Mucosa of rectum (tissue), 2 donors: ENCODE data around the gene GLDC.
"Not testable (repeated sequence)": the region's sequence is repeated elsewhere in the genome, so short reads cannot be mapped to it uniquely, and the experiment has no call there.

Experiments used
- H3K27ac ChIP-seq, 2 donors: one replicate each; pipeline ENCODE4 v1.7.0; 2013; ENCODE audit warnings: inconsistent platforms in 2 of 2, low read depth in 2 of 2, low read length in 2 of 2
- H3K27me3 ChIP-seq, 2 donors: one replicate each; pipeline ENCODE4 v1.7.0; 2013; ENCODE audit warnings: low read length in 2 of 2; ENCODE audit not compliant: control insufficient read depth in 2 of 2, insufficient read depth in 2 of 2
- H3K36me3 ChIP-seq, 2 donors: one replicate each; pipeline ENCODE4 v1.7.0; 2013; ENCODE audit warnings: low read length in 2 of 2; ENCODE audit not compliant: control insufficient read depth in 2 of 2, insufficient read depth in 2 of 2
- H3K4me1 ChIP-seq, 2 donors: one replicate each; pipeline ENCODE4 v1.7.0; 2013; ENCODE audit warnings: low read length in 2 of 2, mild to moderate bottlenecking in 1 of 2; ENCODE audit not compliant: control insufficient read depth in 2 of 2, insufficient read depth in 2 of 2
- H3K4me3 ChIP-seq, 2 donors: one replicate each; pipeline ENCODE4 v1.7.0; 2013; ENCODE audit warnings: low read length in 2 of 2
- H3K9ac ChIP-seq, 2 donors: one replicate each; pipeline ENCODE4 v1.7.0; 2013; ENCODE audit warnings: low read length in 2 of 2, low read depth in 1 of 2, mild to moderate bottlenecking in 1 of 2
- H3K9me3 ChIP-seq, 2 donors: one replicate each; pipeline ENCODE4 v1.7.0; 2013; ENCODE audit warnings: low read length in 2 of 2; ENCODE audit not compliant: control insufficient read depth in 2 of 2
- donor health status: healthy.
- donor health status: Normal muscosa, but diverticular disease.

GLDC gene

GRCh38 chr9:6553866-6554265, 91.7 kb downstream of the GLDC start:
- no peaks in the 10 kb centered on the region for H3K36me3 ChIP-seq
- H3K4me3 ChIP-seq = no peak overlapping the region
- no peaks in the 10 kb centered on the region for H3K27me3 ChIP-seq
- H3K9me3 ChIP-seq = no peaks in the 10 kb centered on the region
- no peak overlapping the region for H3K9ac ChIP-seq
- H3K27ac ChIP-seq = no peak overlapping the region
- peaks cover 0 to 3% of the 10 kb centered on the region in 2 donors for H3K4me1 ChIP-seq

GRCh38 chr9:6552498-6553121, 92.9 kb downstream of the GLDC start:
- Histone ChIP-seq H3K4me1 (peaks cover 0 to 3% of the 10 kb centered on the region in 2 donors), H3K9me3 (no peaks in the 10 kb centered on the region), H3K36me3 (no peaks in the 10 kb centered on the region), H3K27me3 (no peaks in the 10 kb centered on the region), H3K27ac (no peak overlapping the region), H3K9ac (no peak overlapping the region), H3K4me3 (no peak overlapping the region)

- H3K36me3 ChIP-seq = no peaks in the 10 kb centered on the region
- no peak overlapping the region for H3K9ac ChIP-seq
- peaks cover 0 to 3% of the 10 kb centered on the region in 2 donors for H3K4me1 ChIP-seq
- H3K27me3 ChIP-seq = no peaks in the 10 kb centered on the region
- no peak overlapping the region for H3K27ac ChIP-seq
- no peak overlapping the region for H3K4me3 ChIP-seq
- H3K9me3 ChIP-seq = no peaks in the 10 kb centered on the region
These were observed 93.5 kb downstream of the GLDC start for GRCh38 chr9:6552033-6552432.

- Histone ChIP-seq H3K9ac (no peak overlapping the region), H3K4me3 (no peak overlapping the region), H3K27ac (no peak overlapping the region), H3K36me3 (no peaks in the 10 kb centered on the region), H3K9me3 (no peaks in the 10 kb centered on the region), H3K27me3 (no peaks in the 10 kb centered on the region), H3K4me1 (peaks cover 0 to 3% of the 10 kb centered on the region in 2 donors)
These were observed 94.4 kb downstream of the GLDC start for GRCh38 chr9:6551136-6551535.

GRCh38 chr9:6549106-6549800, 96.3 kb downstream of the GLDC start:
- peaks cover 0 to 3% of the 10 kb centered on the region in 2 donors for H3K4me1 ChIP-seq

GRCh38 chr9:6545017-6545691, 100.4 kb downstream of the GLDC start:
- no peaks in the 10 kb centered on the region for H3K36me3 ChIP-seq
- H3K27me3 ChIP-seq = no peaks in the 10 kb centered on the region
- H3K27ac ChIP-seq = no peak overlapping the region
- H3K9ac ChIP-seq = no peak overlapping the region
- no peaks in the 10 kb centered on the region for H3K9me3 ChIP-seq
- H3K4me3 ChIP-seq = no peak overlapping the region
- H3K4me1 ChIP-seq = no peaks in the 10 kb centered on the region

More at GRCh38 chr9:6549106-6549800, 96.3 kb downstream of the GLDC start:
- H3K9me3 ChIP-seq = no peaks in the 10 kb centered on the region
- no peak overlapping the region for H3K27ac ChIP-seq
- no peaks in the 10 kb centered on the region for H3K27me3 ChIP-seq
- no peak overlapping the region for H3K9ac ChIP-seq
- no peaks in the 10 kb centered on the region for H3K36me3 ChIP-seq
- H3K4me3 ChIP-seq = no peak overlapping the region

GRCh38 chr9:6543204-6543603, 102.3 kb downstream of the GLDC start:
- Histone ChIP-seq H3K27ac (no peak overlapping the region), H3K9ac (no peak overlapping the region), H3K9me3 (no peaks in the 10 kb centered on the region), H3K36me3 (no peaks in the 10 kb centered on the region), H3K4me1 (no peaks in the 10 kb centered on the region), H3K4me3 (no peak overlapping the region), H3K27me3 (no peaks in the 10 kb centered on the region)

- H3K27ac ChIP-seq, H3K4me3 ChIP-seq, H3K4me1 ChIP-seq, H3K27me3 ChIP-seq, H3K9ac ChIP-seq, H3K9me3 ChIP-seq, H3K36me3 ChIP-seq: not testable (repeated sequence)
These were observed 102.9 kb downstream of the GLDC start for GRCh38 chr9:6542617-6543016.

- Histone ChIP-seq H3K4me3 (no peak overlapping the region), H3K9me3 (no peaks in the 10 kb centered on the region), H3K27ac (no peak overlapping the region), H3K9ac (no peak overlapping the region), H3K27me3 (no peaks in the 10 kb centered on the region), H3K4me1 (no peaks in the 10 kb centered on the region), H3K36me3 (no peaks in the 10 kb centered on the region)
These were observed 106.9 kb downstream of the GLDC start for GRCh38 chr9:6538666-6539071.

- no peaks in the 10 kb centered on the region for H3K36me3 ChIP-seq
- no peaks in the 10 kb centered on the region for H3K27me3 ChIP-seq
- H3K4me1 ChIP-seq = no peaks in the 10 kb centered on the region
- H3K4me3 ChIP-seq = no peak overlapping the region
- no peak overlapping the region for H3K27ac ChIP-seq
- no peaks in the 10 kb centered on the region for H3K9me3 ChIP-seq
- no peak overlapping the region for H3K9ac ChIP-seq
These were observed 109.9 kb downstream of the GLDC start for GRCh38 chr9:6535594-6535993.
